Measurements from ENCODE around the gene ACKR3. TPM values are rescaled to one million over a fixed set of nuclear protein-coding genes. Genes with fewer than 3 reads are reported as not detected.

ACKR3 gene
- total and polyA plus RNA-seq, 2 of the 4 experiments (the other 2 are of a cell fraction), result not detected

DNA sequence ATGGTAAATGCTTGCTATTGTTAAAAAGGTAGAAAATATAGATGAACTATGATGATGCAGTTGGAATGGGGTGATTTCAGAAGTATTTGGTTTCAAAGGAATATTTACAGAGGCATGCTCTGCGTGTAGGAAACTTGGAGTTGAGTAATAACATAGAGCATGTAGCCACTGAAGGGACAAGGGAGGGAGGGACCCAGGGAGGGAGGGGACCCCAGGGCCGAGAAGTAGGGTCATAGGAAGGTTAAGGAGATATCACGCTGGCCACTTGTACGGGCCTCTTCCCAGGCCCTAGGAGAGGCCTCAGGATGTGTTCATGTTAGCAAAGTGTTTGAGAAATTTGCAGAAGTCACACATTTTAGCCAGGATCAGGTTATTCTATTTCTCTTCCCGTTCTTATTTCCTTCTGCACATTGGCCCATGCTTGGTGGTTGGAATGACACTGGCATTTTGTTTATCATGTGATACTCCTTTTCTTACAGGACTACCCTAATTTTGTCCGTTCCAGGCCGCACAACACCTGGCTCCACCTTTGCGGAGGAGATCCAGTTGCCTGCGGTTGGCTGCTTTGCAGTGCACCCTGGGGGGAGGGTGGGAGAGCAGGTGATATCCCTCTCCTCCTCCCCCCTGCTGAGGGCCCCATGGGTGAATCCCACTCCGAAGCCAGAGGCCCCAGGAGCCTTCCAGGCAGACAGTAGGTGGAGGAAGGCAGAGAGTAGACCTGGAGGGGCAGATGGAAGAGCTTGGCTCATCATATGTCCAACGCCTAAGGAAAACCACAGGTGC, 16.9 kb upstream of the ACKR3 start:
- ChIA-PET CTCF (no interaction called here), POLR2A (ENCODE audit: unreplicated experiment) (no interaction called here)
- H4K20me1 ChIP-seq (ENCODE audit: insufficient read depth, low read length), result no peaks in the 10 kb centered on the region
- in situ Hi-C loops (cut with MboI; ENCODE audit: low sequenced_read_pairs) (no loop called here), dilution Hi-C loops (cut with HindIII; ENCODE audit: low sequenced_read_pairs, unreplicated experiment) (no loop called here), intact Hi-C loops (cut with micrococcal nuclease) (no loop called here)
- H2BK20ac ChIP-seq (ENCODE audit: low read depth, low read length), result no peak overlapping the region
- no peak overlapping the region for H2BK120ac ChIP-seq (ENCODE audit: low read depth, low read length)
- H2AK9ac ChIP-seq (replicated peaks; ENCODE audit: low read depth, low read length, poor library complexity), result no peak overlapping the region
- no peaks in the 10 kb centered on the region for H3K36me3 ChIP-seq (ENCODE audit: control insufficient read depth, insufficient read depth, low read length)
- H3K9me1 ChIP-seq (ENCODE audit: insufficient read depth, low read length), result no peaks in the 10 kb centered on the region
- H3K27ac ChIP-seq (ENCODE audit: insufficient read depth, low read length), result no peak overlapping the region
- H3K56ac ChIP-seq (ENCODE audit: extremely low read depth, insufficient read depth, low read length), result no peak overlapping the region
- H3K23ac ChIP-seq (ENCODE audit: low read depth, low read length), result no peak overlapping the region
- H4K8ac ChIP-seq (ENCODE audit: low read depth in 2 of 2, low read length in 2 of 2), result no peak overlapping the region
- H3K9me3 ChIP-seq (ENCODE audit: control insufficient read depth, insufficient read depth, low read length), result peaks cover 6% of the 10 kb centered on the region
- ATAC-seq (ENCODE audit: low read depth), result no peak
- no peak overlapping the region for H3K4me3 ChIP-seq (ENCODE audit: insufficient read depth, low read depth, low read length)
- no peaks in the 10 kb centered on the region for H3K79me1 ChIP-seq (ENCODE audit: low read depth in 1 of 2, low read length in 2 of 2)
- no peak overlapping the region for H2BK15ac ChIP-seq (ENCODE audit: low read depth, low read length)
- no peak overlapping the region for H3K9ac ChIP-seq (ENCODE audit: low read depth, low read length)
- no TSS peak for BruUV-seq (replicated peaks)
- no peak overlapping the region for H4K5ac ChIP-seq (ENCODE audit: low read depth, low read length)
- 17% methylated on average over 1 of the region's 11 CpGs; no CpG with 5 or more reads in 1 of the 2 experiments for whole genome bisulfite sequencing, 2 experiments (ENCODE audit: extremely low coverage in 2 of 2, insufficient read length in 1 of 2)
- no peaks in the 10 kb centered on the region for H3K4me1 ChIP-seq (ENCODE audit: control insufficient read depth, insufficient read depth, low read length)
- no peak overlapping the region for H4K91ac ChIP-seq (ENCODE audit: insufficient read depth, low read depth, low read length)
- DNase-seq, result no peak
- H2AK5ac ChIP-seq (ENCODE audit: low read depth, low read length), result no peak overlapping the region
- no peak overlapping the region for H3K18ac ChIP-seq (ENCODE audit: low read depth, low read length)
- H3K4ac ChIP-seq (ENCODE audit: low read depth, low read length), result no peak overlapping the region
- no peaks in the 10 kb centered on the region; the same call in none of the 2 replicates for H3K27me3 ChIP-seq (ENCODE audit: control insufficient read depth, insufficient read depth, low read length)
- no peak overlapping the region for H2BK5ac ChIP-seq (ENCODE audit: low read depth, low read length, poor library complexity, severe bottlenecking)
- H2AFZ ChIP-seq (replicated peaks; ENCODE audit: low read length, poor library complexity), result no peak overlapping the region
- H3K4me2 ChIP-seq (ENCODE audit: low read depth, low read length), result no peak overlapping the region
- TF ChIP-seq, protein P1, sequence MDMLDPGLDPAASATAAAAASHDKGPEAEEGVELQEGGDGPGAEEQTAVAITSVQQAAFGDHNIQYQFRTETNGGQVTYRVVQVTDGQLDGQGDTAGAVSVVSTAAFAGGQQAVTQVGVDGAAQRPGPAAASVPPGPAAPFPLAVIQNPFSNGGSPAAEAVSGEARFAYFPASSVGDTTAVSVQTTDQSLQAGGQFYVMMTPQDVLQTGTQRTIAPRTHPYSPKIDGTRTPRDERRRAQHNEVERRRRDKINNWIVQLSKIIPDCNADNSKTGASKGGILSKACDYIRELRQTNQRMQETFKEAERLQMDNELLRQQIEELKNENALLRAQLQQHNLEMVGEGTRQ (IDR thresholded peaks at IDR 0.05; ENCODE audit: low read depth, low read length), result no peak
- TF ChIP-seq BHLHE40 (IDR thresholded peaks at IDR 0.05; ENCODE audit: low read depth, low read length) (no peak), MXI1 (IDR thresholded peaks at IDR 0.05; ENCODE audit: borderline replicate concordance, low read depth, low read length) (no peak), SMC3 (IDR thresholded peaks at IDR 0.05; ENCODE audit: low read depth, low read length) (no peak), POLR2A (IDR thresholded peaks at IDR 0.05; ENCODE audit: low read depth, low read length) (no peak), RCOR1 (IDR thresholded peaks at IDR 0.05; ENCODE audit: insufficient replicate concordance, low read length) (no peak), CEBPB (IDR thresholded peaks at IDR 0.05; ENCODE audit: low read depth, low read length) (no peak), FOS (IDR thresholded peaks at IDR 0.05; ENCODE audit: low read depth, low read length) (no peak), RAD21 (IDR thresholded peaks at IDR 0.05; ENCODE audit: low read length) (no peak), CHD1 (IDR thresholded peaks at IDR 0.05; ENCODE audit: low read depth, low read length) (no peak), MAZ (IDR thresholded peaks at IDR 0.05; ENCODE audit: borderline replicate concordance, low read depth, low read length) (no peak), MAFK (IDR thresholded peaks at IDR 0.05; ENCODE audit: low read depth, low read length) (no peak), RFX5 (IDR thresholded peaks at IDR 0.05; ENCODE audit: low read depth, low read length) (no peak), NFE2L2 (IDR thresholded peaks at IDR 0.05; ENCODE audit: low read depth, low read length) (no peak)
- TF ChIP-seq, protein P2, sequence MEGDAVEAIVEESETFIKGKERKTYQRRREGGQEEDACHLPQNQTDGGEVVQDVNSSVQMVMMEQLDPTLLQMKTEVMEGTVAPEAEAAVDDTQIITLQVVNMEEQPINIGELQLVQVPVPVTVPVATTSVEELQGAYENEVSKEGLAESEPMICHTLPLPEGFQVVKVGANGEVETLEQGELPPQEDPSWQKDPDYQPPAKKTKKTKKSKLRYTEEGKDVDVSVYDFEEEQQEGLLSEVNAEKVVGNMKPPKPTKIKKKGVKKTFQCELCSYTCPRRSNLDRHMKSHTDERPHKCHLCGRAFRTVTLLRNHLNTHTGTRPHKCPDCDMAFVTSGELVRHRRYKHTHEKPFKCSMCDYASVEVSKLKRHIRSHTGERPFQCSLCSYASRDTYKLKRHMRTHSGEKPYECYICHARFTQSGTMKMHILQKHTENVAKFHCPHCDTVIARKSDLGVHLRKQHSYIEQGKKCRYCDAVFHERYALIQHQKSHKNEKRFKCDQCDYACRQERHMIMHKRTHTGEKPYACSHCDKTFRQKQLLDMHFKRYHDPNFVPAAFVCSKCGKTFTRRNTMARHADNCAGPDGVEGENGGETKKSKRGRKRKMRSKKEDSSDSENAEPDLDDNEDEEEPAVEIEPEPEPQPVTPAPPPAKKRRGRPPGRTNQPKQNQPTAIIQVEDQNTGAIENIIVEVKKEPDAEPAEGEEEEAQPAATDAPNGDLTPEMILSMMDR (conservative IDR thresholded peaks at IDR 0.05; ENCODE audit: low read depth, low read length), result no peak
- TF ChIP-seq, protein P3, sequence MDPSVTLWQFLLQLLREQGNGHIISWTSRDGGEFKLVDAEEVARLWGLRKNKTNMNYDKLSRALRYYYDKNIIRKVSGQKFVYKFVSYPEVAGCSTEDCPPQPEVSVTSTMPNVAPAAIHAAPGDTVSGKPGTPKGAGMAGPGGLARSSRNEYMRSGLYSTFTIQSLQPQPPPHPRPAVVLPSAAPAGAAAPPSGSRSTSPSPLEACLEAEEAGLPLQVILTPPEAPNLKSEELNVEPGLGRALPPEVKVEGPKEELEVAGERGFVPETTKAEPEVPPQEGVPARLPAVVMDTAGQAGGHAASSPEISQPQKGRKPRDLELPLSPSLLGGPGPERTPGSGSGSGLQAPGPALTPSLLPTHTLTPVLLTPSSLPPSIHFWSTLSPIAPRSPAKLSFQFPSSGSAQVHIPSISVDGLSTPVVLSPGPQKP (IDR thresholded peaks at IDR 0.05; ENCODE audit: borderline replicate concordance, low read depth, low read length), result no peak
- no peak overlapping the region for H3K14ac ChIP-seq (replicated peaks; ENCODE audit: low read depth, low read length)
